Hepatocyte (in vitro differentiated cells): ENCODE results near the gene OLFM4. TPM values are rescaled to one million over a fixed set of nuclear protein-coding genes. Genes with fewer than 3 reads are reported as not detected.
A peak's percentile ranks its signal among the peaks of the same experiment; 100 is the strongest.

Experiments used
- DNase-seq: peaks from one replicate; pipeline ENCODE4 v3.0.0-alpha.2; 2016; ENCODE audit warnings: low spot score
- H2AFZ ChIP-seq: fragments of 200-600 bp; sonication (generic); 2 replicates; pipeline ENCODE4 v1.6.0; 2016; ENCODE audit warnings: antibody characterized with exemption, mild to moderate bottlenecking
- H3K27ac ChIP-seq: fragments of 200-600 bp; sonication (generic); 2 replicates; pipeline ENCODE4 v1.5.1; 2016; ENCODE audit warnings: mild to moderate bottlenecking
- H3K27me3 ChIP-seq: fragments of 200-600 bp; sonication (generic); 2 replicates; pipeline ENCODE4 v1.6.1; 2016
- H3K36me3 ChIP-seq: fragments of 200-600 bp; sonication (generic); replicated peaks from 2 replicates; pipeline ENCODE4 v1.5.1; 2016; ENCODE audit warnings: low read depth; ENCODE audit not compliant: insufficient read depth
- H3K4me1 ChIP-seq: fragments of 200-600 bp; sonication (generic); 2 replicates; pipeline ENCODE4 v1.5.1; 2016; ENCODE audit warnings: mild to moderate bottlenecking, moderate library complexity; ENCODE audit not compliant: insufficient read depth
- H3K4me2 ChIP-seq: fragments of 200-600 bp; sonication (generic); 2 replicates; pipeline ENCODE4 v1.6.0; 2016
- H3K4me3 ChIP-seq: fragments of 200-600 bp; sonication (generic); 2 replicates; pipeline ENCODE4 v1.5.1; 2016; ENCODE audit warnings: mild to moderate bottlenecking
- H3K79me2 ChIP-seq: fragments of 200-600 bp; sonication (generic); 2 replicates; pipeline ENCODE4 v1.6.0; 2017; ENCODE audit warnings: mild to moderate bottlenecking
- H3K9me2 ChIP-seq: fragments of 200-600 bp; sonication (generic); replicated peaks from 2 replicates; pipeline ENCODE4 v1.6.0; 2017; ENCODE audit warnings: mild to moderate bottlenecking; ENCODE audit not compliant: insufficient read depth
- H3K9me3 ChIP-seq: fragments of 200-600 bp; sonication (generic); 2 replicates; pipeline ENCODE4 v1.5.1; 2016; ENCODE audit warnings: low read depth, mild to moderate bottlenecking
- H4K20me1 ChIP-seq: fragments of 200-600 bp; sonication (generic); 2 replicates; pipeline ENCODE4 v1.6.0; 2016; ENCODE audit warnings: mild to moderate bottlenecking; ENCODE audit not compliant: insufficient read depth, poor library complexity, severe bottlenecking
- EZH2 ChIP-seq: fragments of 200-600 bp; sonication (generic); IDR thresholded peaks from 2 replicates; pipeline ENCODE4 v1.6.1; 2016; ENCODE audit warnings: antibody characterized with exemption, mild to moderate bottlenecking, borderline replicate concordance
- EZH2phosphoT487 ChIP-seq: fragments of 200-600 bp; sonication (generic); IDR thresholded peaks from one replicate; pipeline ENCODE4 v1.6.1; 2018; ENCODE audit warnings: antibody characterized with exemption, mild to moderate bottlenecking, low read depth, moderate library complexity; ENCODE audit not compliant: unreplicated experiment, severe bottlenecking
- WGBS: methylation state at CpG from one replicate; pipeline ENCODE4 v1.1.6; 2016; ENCODE audit warnings: low lambda C conversion rate; ENCODE audit errors: missing lambda C conversion rate; 5-methylcytosine and 5-hydroxymethylcytosine counted together
- polyA plus RNA-seq: library from polyadenylated mRNA; unstranded; fragments of >200 nt; fragmentation: Nextera tagmentation; extraction: Ambion mirVana; gene quantifications from 2 replicates; pipeline ENCODE4 v1.2.1, GENCODE V29; 2016
- total RNA-seq: library from RNA; depleted of rRNA; stranded (reverse); fragments of >200 nt; gene quantifications from 2 replicates; pipeline ENCODE4 v1.2.3, GENCODE V29; 2014
- TF ChIP-seq, protein P1 (sequence below): fragments of 200-600 bp; sonication (generic); IDR thresholded peaks from 2 replicates; pipeline ENCODE4 v1.5.1; 2016; ENCODE audit warnings: antibody characterized with exemption, mild to moderate bottlenecking; ENCODE audit not compliant: poor library complexity

OLFM4 gene
- total and polyA plus RNA-seq, 2 experiments from 2014 or later: 4.5 to 20.7 TPM

- Histone ChIP-seq H3K9me3 (no peaks in the 10 kb centered on the region), H4K20me1 (no peaks in the 10 kb centered on the region), H3K79me2 (no peaks in the 10 kb centered on the region), H2AFZ (no peak overlapping the region), H3K4me1 (peaks cover 24% of the 10 kb centered on the region), H3K4me2 (no peak overlapping the region), H3K27me3 (no peaks in the 10 kb centered on the region), H3K9me2 (no peaks in the 10 kb centered on the region), H3K4me3 (no peak overlapping the region), H3K27ac (no peak overlapping the region), H3K36me3 (no peaks in the 10 kb centered on the region)
- no peak for DNase-seq
- WGBS: 36% methylated on average over 4 of the region's 4 CpGs
- TF ChIP-seq EZH2 (no peak), EZH2phosphoT487 (no peak)
These were observed 41.2 kb downstream of the OLFM4 start for GRCh38 chr13:53069800-53070199.

- Histone ChIP-seq H3K36me3 (no peaks in the 10 kb centered on the region), H3K9me3 (no peaks in the 10 kb centered on the region), H4K20me1 (no peaks in the 10 kb centered on the region), H3K27me3 (no peaks in the 10 kb centered on the region), H3K27ac (peak overlapping the region; percentile 10), H2AFZ (no peak overlapping the region), H3K79me2 (no peaks in the 10 kb centered on the region), H3K4me3 (no peak overlapping the region), H3K9me2 (no peaks in the 10 kb centered on the region), H3K4me2 (no peak overlapping the region), H3K4me1 (peaks cover 18% of the 10 kb centered on the region)
- TF ChIP-seq, protein P1, sequence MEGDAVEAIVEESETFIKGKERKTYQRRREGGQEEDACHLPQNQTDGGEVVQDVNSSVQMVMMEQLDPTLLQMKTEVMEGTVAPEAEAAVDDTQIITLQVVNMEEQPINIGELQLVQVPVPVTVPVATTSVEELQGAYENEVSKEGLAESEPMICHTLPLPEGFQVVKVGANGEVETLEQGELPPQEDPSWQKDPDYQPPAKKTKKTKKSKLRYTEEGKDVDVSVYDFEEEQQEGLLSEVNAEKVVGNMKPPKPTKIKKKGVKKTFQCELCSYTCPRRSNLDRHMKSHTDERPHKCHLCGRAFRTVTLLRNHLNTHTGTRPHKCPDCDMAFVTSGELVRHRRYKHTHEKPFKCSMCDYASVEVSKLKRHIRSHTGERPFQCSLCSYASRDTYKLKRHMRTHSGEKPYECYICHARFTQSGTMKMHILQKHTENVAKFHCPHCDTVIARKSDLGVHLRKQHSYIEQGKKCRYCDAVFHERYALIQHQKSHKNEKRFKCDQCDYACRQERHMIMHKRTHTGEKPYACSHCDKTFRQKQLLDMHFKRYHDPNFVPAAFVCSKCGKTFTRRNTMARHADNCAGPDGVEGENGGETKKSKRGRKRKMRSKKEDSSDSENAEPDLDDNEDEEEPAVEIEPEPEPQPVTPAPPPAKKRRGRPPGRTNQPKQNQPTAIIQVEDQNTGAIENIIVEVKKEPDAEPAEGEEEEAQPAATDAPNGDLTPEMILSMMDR: no peak
- TF ChIP-seq EZH2phosphoT487: no peak
- TF ChIP-seq EZH2: no peak
- 58% methylated on average over 1 of the region's 1 CpG for WGBS
- no peak for DNase-seq
These were observed 45.1 kb downstream of the OLFM4 start for GRCh38 chr13:53073711-53074110.

DNA sequence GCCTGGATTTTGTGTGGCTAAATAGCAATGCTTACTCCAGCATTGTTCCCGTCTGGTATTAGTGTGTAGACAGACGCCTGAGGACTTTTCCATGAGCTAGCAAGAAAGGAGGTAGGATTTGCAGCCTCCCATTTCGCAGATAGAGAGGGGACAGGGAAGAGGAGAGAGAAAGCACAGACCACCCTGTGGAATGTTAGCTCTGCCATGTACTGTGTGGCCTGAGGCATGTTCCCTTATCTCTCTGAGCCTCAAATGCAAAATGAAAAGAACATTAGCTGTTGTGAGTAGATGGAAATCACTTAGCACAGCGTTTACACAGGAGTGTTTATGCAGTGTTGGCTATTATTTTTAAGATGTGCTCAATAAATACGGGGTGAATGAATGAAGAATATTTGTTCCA is 45.5 kb downstream of the OLFM4 start:
- 34% methylated on average over 5 of the region's 5 CpGs for WGBS
- Histone ChIP-seq H3K79me2 (no peaks in the 10 kb centered on the region), H3K4me1 (peaks cover 14% of the 10 kb centered on the region), H4K20me1 (no peaks in the 10 kb centered on the region), H3K9me3 (no peaks in the 10 kb centered on the region), H3K27me3 (no peaks in the 10 kb centered on the region), H3K4me2 (no peak overlapping the region), H3K9me2 (no peaks in the 10 kb centered on the region), H2AFZ (no peak overlapping the region), H3K4me3 (no peak overlapping the region), H3K36me3 (no peaks in the 10 kb centered on the region), H3K27ac (peak overlapping the region; percentile 10)
- DNase-seq: no peak
- TF ChIP-seq EZH2 (no peak), EZH2phosphoT487 (no peak)
- TF ChIP-seq, protein P1: no peak

DNA sequence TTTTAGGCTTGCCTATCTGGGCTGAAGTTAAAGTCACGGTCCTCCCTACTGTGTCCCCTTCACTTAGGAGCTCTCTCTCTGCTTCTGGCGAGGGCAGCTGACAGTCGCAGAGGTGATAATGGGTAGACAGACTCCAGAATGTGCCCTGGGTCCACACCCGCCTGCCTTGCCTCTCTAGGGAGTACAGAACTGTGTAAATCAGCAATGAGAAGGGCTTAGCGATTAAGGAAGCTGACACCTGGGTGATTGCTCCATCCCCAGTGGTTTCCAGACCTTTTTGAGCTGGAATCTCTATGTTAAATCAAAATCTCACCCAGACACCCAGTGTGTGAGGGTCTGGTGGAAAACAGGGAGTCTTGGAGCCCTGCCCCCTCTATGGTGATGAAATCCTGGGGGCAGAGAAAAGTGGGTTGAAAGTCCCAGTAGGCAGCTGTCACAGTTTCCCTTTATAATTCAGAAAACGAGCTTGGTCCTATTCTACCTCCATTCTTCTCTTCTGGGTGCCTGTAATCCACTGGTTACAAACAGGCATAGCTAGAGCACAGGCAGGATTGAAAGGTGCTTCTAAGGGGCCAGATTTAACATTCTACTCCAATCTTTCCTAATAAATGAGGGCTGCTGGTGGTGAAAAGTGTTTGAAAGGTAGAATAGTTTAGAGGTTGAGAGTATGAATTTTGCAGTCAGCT is 46.9 kb downstream of the OLFM4 start:
- Histone ChIP-seq H4K20me1 (no peaks in the 10 kb centered on the region), H3K9me2 (no peaks in the 10 kb centered on the region), H3K4me1 (peaks cover 10% of the 10 kb centered on the region), H3K27me3 (no peaks in the 10 kb centered on the region), H3K36me3 (no peaks in the 10 kb centered on the region), H3K27ac (no peak overlapping the region), H3K9me3 (no peaks in the 10 kb centered on the region), H3K4me2 (no peak overlapping the region), H3K79me2 (no peaks in the 10 kb centered on the region), H2AFZ (no peak overlapping the region), H3K4me3 (no peak overlapping the region)
- 48% methylated on average over 6 of the region's 6 CpGs for WGBS
- TF ChIP-seq, protein P1: no peak
- TF ChIP-seq EZH2: no peak
- no peak for TF ChIP-seq EZH2phosphoT487
- DNase-seq: no peak
